HG02763 (cell line): ENCODE data around the gene PRR18.

Source experiments
- ATAC-seq: cut with Tn5 transposase; IDR thresholded peaks from one replicate; pipeline ENCODE4 v1.9.1; 2021; ENCODE audit warnings: mild to moderate bottlenecking, moderate library complexity; ENCODE audit not compliant: unreplicated experiment

The PRR18 gene

DNA sequence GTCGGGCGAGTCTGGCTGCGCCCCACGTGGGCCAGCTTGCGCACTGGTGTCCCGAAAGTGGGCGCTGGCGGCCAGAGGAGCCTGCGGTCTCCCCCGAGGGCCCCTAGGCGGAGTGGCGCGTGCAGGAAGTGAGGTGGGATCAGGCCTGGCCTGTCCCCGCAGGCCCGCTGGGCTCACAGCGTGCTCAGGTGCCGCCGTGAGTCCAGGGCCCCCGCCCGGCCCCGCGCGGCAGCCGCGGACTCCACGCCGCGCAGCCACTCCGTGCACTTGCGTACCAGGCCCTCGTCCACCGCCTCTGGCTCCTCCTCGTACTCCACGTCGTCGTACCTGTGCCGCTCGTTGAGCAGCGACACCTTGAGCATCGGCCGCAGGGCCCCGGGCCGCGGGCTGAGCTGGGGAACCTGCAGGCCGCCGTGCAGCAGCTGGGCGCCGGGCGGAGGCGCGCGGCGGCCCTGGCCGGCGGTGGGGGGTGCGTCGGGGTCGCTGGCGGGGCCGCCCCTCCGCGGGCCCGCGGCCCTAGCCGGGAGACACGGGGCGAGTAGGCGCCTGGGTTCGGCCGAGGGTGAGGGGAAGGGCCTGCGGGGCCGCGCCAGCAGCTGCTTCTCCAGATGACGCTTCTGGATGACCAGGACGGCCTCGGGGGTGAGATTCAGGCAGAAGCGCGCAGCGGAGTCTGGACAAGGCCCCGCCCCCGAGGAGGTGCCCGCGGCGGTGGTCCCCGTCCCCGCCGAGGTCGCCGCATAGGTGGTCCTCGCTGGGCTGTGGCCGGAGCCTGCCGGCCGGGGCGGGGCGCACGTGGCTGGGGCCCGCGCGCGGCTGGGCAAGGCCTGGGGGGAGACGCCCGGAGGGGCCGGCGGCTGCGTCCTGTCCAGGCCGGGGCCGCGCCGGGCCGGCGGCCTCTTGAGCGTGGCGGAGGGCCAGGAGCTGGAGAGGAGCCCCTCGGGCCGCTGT lies 835 bp downstream of the PRR18 start:
- no peak for ATAC-seq

DNA sequence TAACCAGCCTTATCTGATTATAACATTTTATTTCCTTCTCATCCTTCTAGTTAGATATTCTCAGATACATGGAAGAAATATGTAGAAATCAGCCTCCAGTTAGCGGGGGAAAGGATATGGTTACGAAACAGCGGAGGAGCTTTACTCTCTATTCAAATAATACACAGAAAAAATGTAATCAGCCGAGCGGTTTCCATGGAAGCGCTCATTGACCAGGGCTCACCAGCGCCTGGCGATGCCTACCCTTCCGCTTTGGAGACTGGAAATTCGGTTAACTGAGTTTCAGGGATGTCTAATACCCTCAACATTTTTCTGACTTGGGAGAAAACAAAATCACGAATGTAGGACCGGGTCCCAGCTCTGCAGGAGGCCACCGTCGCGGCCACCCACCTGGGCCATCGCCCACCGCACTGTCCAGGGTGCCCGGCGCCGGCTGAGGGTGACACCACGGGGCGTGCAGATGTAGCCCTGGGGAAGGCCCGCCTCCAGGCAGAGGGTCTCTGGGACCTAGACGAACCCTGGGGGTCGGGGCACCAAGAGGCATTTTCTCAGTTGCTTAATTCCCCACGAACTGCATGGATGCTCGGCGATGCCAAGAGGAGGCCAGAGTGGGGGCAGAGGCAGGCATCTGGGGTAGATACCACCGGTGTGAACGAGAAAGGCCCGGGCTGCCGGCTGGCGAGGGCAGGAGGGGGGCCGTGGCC lies 1.7 kb downstream of the PRR18 start:
- ATAC-seq = no peak

DNA sequence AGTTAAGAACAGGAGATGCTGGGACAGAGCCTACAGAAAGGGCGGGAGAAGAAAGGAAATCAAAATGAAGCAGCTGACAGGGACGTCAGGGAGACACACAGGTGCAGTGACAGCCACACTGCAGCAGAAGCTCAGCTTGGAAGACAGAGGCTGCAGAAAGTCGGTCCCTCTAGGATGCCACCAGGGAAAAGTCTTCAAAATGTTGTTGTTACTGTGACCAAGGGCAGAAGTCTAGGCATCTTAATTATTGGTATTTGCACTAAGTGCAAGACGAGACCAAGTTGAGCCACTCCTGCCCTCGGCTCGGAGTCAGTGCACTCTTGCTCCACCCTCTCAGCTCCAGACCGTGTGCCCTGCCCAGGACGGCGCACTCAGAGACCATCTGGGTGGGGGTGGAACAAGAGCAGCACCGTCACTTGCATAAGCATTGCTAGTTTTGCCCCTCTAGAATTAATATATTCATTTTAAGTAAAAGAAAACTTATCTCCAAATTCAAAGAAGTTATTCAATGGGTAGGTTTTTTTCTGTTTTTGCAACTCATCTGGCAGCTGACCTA lies 2.6 kb downstream of the PRR18 start:
- no peak for ATAC-seq

DNA sequence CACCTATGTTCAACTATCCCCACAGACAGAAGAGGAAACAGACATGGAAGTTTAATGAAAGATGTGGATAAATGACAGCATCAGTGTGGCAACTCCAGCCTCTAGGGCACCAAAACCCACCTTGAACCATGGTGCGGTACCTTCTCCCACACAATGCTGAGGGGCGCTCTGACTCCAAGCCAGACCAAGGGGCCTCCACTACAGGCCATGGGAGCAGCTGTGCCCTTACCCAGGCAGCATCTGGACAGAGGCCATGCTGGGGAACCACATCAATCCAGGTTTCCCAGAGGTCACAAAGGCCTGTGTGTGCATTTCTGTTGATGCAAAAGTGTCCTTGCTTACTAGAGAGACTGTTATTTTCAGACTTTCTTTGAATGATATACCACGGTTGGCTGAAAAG lies 4.1 kb downstream of the PRR18 start:
- no peak for ATAC-seq

DNA sequence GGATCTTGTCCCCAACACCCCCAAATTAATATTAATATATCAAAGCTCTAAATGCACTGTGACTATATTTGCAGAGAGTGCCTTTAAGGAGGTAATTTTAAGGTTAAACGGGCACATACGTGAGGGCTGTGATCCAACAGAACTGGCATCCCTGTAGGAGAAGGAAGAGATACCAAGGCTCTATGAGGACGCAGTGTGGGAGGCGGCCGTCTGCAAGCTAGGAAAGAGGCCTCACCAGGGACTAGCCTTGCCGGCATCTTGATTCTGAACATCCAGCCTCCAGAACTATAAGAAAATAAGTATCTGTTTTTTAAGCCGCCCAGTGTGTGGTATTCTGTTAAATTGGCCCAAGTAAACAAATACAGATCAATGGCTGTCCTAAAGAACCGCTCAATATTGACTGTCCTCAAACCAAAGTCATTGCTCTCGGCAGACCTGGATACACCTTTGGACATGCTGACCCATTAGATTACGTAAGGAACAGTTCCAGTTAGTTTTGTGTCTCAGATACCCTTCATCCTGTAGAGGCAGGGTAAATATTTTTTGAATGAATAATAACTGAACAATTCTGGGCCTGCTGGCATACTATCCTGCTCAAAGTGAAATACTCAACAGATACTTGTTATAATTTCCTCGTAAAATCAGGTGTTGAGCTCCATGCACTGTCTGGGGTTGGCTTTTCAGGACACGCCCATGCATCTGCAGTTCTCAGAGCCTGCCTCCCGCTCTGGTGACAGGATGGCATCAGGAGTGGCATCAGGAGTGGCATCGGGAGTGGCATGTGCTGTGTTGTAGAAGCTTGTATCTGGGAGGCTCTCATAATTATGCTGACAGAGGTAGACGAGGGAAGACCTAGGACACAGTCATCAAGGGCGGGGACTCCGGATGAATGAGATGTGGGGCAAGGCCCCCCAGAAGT lies 6.3 kb downstream of the PRR18 start:
- ATAC-seq = no peak

DNA sequence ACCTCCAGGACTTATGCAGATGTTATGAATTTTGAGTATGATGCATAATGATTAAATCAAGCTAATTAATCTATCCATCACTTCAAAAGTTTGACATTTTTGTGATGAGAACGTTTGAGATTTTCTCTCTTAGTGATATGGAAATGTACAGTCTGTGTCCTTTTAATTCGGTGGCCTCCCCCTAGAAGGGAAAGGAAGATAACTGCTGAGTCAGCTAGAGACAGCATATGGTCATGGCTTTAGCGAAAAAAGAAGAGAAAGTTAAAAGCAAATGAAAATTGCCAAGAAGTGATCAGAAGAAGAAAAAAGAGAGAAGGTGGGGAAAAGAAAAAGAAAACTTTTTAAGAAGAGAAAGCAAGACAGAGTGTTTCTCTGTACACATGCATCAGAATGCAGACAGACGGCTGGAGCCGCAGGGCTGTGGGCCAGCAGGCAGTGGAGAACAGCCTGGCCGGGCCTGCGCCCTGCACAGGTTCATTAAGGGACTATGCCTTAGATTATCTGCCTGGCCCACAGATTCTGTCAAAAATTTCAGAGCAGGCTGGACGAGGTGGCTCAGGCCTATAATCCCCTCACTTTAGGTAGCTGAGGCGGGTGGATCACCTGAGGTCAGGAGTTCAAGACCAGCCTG lies 7.7 kb downstream of the PRR18 start:
- no peak for ATAC-seq

DNA sequence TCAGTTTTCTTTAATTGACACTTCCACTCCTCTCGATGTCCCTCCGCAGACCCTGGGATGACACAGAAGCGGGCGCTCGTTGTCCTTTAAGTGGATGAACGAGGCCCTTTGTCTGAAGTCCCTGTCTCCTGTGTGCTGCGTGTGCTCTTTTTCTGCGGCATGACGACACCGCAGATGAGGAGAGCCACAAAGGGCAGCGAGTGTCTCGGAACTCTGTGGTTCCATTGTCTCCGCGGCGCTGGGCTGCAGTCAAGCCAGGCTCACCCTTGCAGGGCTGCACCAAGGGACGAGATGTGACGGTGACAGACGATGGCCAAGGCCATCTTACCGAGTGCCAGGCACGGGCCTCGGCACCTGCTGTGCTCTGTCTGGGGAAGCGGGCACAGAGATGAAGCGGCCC lies 10.6 kb downstream of the PRR18 start:
- no peak for ATAC-seq

DNA sequence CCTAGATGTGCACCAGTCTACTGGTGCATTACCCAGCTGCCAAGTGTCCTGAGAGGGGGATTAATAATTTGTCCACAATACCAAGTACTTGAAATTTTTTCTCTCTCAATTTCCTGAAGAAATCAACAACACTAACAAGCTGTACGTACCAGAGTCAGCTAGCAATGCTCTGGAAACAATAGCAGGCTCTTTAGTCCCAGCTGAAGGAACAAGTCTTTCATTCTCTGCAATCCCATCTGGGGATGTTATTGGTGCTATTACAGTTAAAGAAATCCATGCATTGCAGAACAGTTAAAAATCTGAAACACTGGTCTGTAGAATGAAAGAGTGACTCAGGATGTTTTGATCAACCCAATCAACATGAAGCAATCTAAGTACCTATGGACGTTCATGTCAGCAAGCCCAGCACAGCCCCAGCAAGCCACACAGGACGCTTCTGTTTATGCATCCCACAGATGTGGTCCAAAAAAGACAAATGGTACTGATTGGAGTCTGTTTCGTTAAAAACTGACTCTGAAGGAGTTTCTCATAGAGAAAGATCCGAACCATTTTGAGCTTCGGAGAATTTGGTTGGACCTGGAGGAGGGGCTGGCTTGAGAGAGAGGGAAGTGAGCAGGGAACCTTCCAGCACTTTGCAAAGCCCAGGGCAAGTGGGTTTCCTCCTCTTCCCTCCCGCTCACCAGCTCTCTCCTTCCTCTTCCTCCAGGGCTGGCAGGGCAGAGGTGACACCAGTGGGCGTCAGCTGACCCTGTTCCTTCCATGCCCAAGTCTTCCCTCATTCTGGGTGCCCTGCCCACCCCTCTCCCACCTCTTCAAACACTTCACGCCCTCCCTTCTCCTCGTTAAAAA lies 11.9 kb downstream of the PRR18 start:
- no peak for ATAC-seq

DNA sequence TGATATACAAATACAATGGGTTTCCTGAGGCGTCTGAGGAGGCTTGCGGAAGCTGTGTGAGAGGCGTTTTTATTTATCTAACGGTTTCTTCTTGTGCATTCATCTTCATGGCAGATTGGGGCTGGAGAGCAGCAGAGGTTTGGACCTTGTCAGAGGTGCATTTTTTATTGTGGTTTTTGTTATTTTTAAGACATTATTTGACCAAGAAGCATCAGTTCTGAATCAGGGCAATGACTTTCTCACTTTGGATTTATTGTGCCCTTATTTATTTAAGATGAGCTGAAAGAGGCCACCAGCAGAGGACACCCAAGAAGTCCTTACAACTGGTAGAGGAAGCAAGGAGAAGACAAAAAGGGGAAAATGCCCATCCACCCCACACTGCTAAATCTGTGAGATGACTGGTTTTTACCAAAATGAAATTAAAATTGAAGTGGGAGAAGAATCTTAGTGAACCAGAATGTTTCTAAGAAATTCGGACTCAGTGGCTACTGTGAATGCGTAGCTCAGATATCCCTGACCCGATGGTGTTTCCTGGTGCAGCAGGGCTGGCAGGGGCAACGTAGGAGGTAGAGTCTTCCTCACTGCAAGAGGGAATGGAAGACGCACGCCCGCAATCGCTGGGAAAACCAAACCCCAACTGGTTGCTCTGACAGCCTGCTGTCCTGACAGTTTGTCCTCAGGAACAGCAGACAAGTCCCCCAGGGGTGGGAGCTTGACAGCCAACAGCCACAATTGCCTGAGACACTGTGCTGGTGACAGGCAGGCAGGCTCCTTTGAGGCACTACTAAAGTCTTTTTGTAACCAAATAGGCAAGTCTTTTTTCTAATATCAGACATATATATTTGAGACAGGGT lies 14.2 kb downstream of the PRR18 start:
- ATAC-seq = no peak

DNA sequence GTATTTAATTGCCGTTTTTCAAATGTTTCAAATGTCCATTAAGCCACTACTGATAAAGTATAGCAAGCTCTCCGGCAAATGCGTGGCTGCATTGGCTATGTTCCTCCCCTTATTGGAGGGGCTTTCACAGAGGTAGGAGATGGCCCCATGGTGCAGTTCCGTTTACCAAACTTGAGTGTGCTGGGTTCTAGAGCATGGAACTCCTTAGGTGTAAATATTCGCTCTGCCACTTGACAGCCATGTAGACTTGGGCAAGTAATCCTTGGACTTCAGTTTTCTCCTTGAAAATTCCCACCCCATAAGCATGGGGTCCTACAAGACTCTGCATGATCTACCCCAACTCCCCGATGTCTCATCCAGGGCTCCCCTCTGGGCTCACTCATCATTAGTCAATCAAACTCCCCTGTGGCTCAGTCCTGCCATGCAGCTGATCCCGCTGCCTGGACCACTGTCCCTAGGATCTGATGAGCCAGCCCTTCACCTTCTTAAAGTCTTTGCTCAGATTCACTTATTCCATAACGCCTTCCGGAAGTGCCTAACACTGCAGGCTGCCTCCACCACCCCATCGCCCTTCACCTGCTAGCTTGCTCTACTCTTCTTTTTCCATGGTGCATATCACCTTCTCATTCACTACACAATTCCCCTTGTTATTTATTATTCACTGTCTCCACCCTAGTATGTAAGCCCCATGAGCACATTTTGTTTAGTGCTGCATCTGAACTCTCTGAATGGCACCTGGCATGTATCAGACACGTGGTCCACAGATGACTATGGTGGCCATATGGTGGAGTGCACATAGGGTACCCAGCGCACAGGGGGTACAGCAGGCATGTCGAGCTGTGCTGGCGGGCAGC lies 18.8 kb downstream of the PRR18 start:
- no peak for ATAC-seq

DNA sequence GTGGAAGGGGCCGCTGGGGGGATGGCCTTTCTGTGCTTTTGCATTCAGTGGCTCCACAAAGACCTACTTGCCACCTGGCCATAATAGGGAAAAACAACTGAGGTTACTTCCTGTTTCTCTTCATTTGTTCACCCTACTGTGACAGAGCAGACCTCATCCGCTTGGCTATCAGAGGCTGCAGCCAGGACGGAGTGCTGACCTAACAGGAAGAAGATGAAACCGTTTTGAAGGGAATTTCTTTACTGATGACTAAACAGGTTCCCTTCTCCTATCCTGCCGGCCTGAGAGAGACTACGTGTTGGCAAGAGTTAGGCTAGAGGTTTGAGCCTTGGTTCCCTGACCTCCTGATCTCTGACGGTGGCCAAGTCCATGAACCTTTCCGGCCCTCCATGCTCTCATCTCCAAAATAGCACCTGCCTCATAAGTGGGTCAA lies 21.3 kb downstream of the PRR18 start:
- ATAC-seq = peak; percentile 94

DNA sequence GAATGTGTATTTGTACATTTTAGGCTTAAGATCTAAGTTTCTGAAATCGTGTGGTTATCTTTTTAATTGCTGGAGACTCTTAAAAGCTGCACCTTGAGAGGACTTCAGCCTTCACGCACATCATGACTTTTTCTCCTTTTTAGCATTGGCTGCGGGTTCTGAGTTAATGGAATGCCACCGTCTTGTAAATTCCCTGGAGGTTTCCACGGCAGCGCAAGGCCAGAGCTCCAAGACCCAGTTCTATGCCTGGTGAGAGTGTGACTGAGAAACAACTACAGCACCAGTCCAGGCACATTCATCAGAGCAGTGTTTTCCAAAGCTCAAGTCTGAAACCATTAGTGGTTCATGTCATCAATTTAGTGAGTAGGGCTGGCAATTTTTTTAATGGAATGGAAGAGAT lies 23.0 kb downstream of the PRR18 start:
- no peak for ATAC-seq

DNA sequence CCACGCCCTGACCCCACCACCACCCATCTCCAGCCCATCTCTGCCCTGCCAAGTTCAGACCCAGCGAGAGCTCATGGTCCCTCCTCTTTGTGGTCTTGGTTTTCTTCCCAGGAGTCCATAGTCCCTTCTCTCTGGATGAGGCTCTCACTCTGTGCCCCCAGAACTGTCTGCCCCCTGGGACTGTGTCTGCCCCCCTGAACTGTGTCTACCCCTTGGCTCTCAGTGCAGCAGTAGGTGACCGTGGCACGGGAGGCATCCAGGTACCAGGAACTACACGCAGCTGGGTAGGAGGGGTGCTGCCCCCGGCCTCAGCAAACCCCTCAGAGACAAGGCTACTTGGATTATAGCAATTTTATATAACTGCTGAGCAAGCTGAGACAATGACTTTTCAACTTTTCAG lies 23.6 kb downstream of the PRR18 start:
- no peak for ATAC-seq

DNA sequence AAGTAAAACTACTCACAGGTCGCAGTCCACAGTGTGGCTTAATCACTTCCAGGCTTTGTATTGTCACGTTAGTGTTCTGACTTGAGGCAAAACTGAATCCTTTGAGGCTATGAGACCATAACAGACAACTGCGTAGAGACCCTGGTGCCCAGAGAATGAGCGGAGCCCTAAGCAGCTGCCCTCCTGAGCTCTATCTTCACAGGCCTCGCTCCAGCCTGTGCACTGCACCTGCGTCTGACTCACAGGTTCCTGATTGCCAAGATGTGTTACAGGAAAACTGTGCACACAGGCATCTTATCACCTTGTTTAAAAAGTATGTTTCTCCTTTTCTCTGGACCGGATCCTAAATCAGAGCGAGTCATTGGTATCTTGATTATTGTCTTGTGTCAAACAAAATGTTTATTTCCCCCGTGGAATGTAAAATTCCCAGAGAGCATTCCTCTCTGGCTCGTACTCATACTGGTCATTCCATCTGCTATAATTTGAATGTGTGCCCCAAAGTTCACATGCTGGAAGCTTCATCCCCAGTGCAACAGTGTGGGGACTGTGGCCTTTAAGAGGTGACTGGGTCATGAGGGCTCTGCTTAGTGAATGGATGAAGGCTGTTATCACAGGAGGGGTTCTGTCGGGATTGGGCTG lies 25.7 kb downstream of the PRR18 start:
- ATAC-seq = no peak

DNA sequence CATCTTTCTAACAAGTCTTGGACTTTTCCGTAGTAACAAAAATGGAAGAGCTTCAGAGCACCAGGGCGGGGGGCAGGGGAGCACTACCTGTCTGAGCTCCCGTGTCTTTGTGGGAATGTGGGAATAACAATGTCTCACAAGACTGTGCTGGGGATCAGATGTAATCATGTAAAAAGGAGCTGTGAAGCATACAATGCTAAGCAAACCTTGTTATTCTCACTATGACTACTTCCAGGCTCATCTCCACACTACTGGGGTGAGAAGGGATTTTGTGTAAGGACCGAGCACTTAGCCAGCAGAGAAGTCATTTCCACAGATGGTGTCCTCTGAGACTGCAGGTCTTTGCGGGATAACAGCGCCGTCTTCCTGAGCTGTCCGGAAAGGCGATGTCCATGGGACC lies 27.1 kb downstream of the PRR18 start:
- no peak for ATAC-seq

DNA sequence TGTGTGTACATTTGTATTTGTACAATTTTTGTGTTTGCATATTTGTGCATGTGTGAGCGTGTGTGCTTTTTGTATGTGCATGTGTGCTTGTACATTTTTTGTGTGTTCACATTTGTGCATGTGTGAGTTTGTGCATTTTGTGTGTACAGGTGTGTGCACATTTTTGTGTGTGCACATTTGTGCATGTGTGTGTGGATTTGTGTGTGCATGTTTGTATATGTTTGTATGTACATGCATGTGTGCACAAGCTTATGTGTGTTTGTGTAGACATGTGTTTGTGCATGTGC lies 28.9 kb downstream of the PRR18 start:
- ATAC-seq = no peak
